HUDEP-2 (cell line): Measurements from ENCODE around the gene IQCF6.
"Not testable (repeated sequence)": the region's sequence is repeated elsewhere in the genome, so short reads cannot be mapped to it uniquely, and the experiment has no call there.

Source experiments
- DNase-seq, 76 experiments: peaks; one replicate each; lab custom pipeline; 2025; ENCODE audit not compliant: unreplicated experiment in 76 of 76; lab: John Stamatoyannopoulos, UW

The IQCF6 gene

DNA sequence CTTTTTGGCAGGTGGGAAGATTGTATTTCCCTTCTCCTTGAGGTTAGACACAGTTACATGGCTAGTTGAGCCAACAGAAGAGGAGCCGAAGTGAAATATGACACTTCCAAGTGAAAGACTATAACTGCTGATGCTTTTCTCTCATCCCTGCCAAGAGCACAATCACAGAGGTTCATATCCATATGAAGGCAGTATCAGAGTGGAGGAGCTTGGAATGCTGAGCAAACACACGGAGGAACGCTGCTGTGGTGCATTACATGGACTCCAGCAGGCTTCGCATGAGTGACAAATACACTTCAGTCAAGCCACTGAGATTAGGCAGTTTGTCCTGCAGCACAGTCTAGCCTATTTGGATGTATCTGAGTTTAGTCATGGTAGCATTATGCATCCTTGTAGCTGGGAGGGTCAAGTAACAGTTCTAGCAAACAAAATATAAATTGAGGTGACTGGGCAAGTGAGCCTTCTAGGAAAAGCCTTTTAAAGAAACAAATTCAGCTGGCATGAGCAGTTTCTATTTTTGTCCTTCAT is 5.4 kb downstream of the IQCF6 start:
- no peak for DNase-seq

DNA sequence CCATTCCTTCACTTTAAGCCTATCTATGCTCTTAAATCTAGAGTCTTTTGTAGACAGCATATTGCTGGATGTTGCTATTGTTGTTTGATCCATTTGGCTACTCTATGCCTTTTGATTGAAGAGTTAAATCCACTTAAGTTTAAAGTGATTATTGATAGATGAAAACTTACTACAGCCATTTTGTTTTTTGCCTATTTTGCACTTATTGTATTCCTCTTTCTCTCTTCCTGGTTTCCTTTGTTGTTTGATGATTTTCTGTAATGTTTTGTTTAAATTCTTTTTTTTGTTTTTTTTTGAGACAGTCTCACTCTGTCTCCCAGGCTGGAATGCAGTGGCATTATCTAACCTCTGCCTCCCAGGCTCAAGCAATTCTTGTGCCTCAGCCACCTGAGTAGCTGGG is 19.8 kb downstream of the IQCF6 start:
- no peak for DNase-seq

DNA sequence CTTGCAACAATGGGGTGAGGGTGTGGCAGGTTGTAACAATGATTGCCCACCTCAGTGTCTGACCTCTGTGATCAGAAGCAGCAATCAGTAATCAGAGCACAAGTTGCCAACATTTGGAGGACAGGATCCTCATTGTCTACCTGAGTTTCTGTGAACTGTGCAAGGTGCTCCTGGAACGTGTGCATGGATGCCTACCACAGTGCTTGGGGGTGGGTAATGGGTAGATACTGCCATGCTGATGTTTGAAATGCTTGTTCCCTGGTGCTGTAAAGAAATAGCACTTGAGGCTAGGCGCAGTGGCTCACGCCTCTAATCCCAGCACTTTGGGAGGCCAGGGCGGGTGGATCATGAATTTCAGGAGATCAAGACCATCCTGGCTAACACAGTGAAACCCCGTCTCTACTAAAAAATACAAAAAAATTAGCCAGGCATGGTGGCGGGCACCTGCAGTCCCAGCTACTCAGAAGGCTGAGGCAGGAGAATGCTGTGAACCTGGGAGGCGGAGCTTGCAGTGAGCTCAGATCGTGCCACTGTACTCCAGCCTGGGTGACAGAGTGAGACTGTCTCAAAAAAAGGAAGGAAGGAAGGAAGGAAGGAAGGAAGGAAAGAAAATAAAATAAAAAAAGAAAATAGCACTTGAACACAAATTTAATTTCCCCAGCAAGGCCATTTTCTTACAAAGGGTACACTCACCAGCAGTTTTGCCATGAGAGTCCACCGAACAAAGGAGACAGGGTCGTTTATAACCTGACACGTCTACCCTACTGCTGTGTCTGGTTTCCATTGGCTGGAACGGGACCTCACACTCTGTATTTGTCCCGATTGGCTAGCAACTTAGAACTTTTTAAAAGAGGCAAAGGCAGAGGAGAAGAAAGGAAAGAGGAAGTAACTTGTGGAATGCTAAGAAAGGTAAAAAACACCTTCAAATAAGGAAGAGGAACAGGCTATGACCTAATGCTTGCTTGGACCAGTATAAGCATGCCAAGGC is 25.0 kb downstream of the IQCF6 start:
- not testable (repeated sequence) for DNase-seq

DNA sequence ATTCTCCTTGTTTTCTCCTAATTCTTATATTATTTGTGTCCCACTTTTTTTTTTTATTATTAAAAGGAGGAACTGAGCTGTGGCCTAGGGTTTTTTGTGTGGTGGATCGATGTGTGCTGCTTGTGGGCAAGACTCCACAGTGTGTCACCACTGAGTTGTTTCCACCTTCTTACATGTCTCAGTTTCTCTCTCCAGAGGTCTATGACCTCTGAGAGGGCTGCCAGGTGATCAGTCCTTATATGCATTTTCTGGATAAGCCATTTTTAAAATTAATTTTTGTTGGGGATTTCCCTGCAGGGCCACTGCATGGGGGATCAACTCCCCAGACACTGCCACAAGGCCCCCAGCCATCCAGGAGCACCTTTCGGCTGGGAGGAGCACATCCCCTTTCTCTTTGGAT is 27.8 kb downstream of the IQCF6 start:
- DNase-seq, result no peak

DNA sequence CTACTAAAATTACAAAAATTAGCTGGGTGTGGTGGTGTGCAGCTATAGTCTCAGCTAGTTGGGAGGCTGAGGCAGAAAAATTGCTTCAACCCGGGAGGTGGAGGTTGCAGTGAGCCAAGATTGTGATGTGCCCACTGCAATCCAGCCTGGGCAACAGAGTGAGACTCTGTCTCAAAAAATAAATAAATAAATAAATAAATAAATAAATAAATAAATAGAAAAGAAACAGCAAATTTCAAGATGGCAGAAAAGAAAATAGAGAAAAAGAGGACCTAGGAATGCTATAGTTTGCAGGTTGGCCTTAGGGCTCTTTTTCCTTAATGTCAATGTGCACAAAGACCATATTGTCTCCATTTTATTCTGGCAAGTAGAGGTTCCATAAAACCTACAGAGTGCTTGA is 28.2 kb downstream of the IQCF6 start:
- no peak for DNase-seq

DNA sequence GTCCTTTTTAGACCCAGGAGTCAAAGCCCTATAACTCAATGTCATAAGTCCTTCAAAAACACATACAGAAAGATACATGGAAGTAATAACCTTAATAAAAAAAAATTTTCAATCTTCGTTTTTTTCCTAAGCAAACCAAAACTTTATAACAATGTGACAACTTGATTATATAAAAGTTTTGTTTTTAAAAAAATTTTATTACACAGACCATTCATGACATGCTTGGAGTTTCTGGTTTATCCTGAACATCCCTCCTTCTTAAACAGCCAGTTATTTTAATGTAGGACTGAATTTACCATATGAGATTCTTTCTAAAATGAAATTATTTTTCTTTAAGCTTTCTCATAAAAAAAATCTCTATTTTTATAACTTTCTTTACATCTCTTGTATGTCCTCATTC is 30.7 kb downstream of the IQCF6 start:
- no peak for DNase-seq

DNA sequence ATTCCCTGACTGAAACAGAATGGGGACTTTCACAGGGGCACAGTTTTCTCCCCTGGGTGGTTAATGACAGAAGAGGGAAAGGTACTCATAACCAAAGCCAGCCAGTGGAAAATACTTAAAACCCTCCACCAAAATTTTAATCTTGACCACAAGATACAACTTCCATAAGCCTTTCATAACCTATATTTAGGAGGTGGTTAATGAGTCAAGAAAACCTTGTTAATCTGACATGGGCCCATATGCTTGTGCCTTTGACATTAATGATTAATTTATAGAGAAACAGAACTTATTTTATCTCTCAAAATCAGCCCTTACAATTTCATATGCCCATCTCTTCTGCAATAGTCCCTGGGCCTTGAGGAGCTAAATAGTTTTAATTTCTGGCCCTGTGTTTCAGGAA is 31.2 kb downstream of the IQCF6 start:
- DNase-seq, result no peak

DNA sequence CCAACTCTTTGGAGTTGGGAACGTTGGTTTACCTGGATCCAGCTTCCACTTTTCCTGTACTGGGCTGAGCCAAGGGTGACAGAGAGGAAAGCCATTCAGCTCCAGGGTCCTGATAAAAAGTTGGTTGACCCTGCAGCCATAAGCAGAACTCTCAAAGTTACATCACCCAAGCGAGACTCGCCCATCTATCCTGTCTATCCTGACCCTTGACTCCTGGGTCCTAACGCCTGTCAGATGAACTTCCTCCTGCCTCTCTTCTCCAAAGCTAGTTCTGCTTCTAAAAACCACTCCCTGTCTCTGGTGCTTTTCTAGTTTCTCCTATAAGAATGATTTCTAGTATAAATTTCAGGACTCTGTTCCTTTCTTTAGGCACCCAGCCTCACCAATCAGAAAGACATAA is 36.1 kb downstream of the IQCF6 start:
- peak in 1 of 76 experiments; percentile 2 for DNase-seq

DNA sequence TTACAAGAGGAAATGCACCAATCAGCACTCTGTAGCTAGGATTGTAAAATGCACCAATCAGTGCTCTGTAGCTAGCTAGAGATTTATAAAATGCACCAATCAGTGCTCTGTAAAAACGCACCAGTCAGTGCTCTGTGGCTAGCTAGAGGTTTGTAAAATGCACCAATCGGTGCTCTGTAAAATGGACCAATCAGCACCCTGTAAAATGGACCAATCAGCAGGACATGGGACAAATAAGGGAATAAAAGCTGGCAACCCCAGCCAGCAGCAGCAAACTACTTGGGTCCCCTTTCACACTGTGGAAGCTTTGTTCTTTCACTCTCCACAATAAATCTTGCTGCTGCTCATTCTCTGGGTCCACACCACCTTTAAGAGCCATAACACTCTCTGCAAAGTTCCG is 36.7 kb downstream of the IQCF6 start:
- not testable (repeated sequence) for DNase-seq

DNA sequence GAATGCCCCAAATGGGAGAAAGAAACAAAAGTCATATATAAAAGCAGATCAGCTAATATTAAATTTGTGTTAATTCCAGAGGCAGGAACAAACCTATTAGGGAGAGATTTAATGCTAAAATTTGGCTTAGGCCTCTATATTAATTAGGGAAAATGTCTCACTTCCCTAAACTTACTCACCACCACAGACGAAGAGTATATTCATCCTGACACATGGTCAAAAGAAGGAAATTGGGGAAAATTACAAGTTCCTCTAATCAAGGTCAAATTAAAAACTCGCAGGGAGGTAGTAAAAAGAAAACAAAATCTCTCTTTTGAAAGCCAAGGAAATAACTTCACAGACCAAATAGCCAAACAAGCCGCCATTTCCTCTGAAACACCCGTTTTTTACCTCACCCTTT is 39.9 kb downstream of the IQCF6 start:
- no peak for DNase-seq

DNA sequence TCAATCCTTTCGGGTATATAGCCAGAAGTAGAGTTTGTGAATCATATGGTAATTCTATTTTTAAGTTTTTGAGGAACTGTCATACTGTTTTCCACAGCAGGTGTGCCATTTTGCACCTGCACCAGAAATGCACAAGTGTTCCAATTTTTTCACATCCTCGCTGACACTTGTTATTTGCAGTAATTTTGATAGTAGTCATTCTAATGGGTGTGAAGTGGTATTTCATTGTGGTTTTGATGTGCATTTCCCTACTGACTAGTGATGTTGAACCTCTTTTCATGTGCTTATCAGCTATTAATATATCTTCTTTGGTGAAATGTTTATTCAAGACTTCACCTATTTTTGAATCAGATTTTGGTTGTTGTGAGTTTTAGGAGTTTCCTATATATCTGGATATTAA is 43.1 kb downstream of the IQCF6 start:
- DNase-seq, result no peak

DNA sequence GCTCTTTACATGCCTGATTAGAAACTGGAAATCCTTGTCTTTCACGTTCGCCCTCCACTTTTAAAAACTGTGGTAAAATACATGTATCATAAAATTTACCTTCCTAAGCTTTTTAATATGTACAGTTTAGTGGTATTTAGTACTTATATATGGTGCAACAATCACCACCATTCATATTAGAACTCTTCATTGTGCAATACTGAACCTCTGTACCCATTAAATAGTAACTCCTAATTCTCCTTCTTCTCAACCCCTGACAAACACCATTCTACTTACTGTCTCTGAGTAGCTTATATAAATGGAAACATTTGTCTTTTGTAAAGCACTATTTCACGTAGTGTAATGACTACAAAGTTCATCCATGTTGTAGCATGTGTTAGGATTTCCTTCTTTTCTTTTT is 44.0 kb downstream of the IQCF6 start:
- DNase-seq, result no peak

DNA sequence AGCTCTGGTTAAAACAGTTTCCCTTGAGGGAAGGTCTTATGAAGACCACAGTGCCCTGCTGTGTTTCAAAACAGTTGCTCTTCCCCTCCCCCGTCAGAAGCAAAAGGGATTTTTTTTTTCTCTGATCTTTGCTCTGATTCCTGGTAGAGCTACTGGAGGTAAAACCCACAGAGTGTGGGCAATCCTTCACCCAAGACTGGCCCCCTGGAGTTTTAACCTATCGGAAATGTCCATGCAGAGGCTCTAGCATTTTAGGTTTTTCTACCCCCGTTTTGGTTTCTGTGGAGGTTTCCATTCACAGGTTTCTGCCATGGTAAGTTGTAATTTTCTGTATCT is 44.5 kb downstream of the IQCF6 start:
- no peak for DNase-seq

DNA sequence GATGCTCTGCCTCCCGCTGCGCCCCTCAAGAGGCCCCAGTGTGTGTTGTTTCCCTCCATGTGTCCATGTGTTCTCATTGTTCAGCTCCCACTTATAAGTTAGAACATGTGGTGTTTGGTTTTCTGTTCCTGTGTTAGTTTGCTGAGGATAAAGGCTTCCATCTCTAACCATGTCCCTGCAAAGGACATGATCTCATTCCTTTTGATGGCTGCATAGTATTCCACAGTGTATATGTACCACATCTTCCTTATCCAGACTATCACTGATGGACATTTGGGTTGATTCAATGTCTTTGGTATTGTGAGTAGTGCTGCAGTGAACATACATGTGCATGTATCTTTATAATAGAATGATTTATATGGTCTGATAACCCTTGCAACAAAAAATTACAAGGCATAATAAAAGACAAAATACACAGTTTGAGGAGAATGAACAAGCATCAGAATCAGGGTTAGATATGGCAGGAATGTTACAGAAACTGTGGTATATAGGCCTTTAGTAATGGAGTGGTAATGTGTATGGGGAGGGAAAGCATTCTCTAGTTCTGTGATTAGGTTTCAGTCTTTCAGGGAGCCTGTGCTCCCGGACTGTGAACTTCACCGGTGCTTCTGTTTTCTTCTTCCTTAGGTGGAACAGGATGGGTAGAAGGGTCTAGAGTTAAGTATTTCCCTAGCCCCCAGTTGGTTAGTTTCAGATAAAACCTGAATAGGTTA is 45.0 kb downstream of the IQCF6 start:
- DNase-seq, result no peak

DNA sequence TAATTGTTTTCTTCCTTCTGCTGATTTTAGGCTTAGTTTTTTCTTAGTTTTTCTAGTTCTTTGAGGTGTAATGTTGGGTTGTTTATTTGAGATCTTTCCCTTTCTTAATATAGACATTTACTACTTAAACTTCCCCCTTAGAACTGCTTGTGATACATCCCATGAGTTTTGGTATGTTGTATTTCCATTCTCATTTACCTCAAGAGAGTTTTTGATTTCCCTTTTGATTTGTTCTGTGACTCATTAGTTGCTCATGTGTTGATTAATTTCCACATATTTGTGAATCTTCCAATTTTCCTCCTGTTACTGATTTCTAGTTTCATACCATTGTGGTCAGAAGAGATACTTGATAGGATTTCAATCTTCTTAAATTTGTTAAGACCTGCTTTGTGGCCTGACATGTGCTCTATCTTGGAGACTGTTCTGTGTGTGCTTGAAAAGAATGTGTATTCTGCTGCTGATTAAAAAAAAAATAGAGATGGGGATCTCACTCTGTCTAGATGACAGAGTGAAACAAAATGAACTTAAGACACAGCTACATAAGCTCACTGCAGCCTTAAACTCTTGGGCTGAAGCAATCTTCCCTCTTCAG is 49.9 kb downstream of the IQCF6 start:
- no peak for DNase-seq
